DOHH2 (cell line): ENCODE data around the gene ITGAV.

Experiments
- EZH2phosphoT487 ChIP-seq: fragments of 200-600 bp; sonication (generic); IDR thresholded peaks from 2 replicates; pipeline ENCODE4 v1.6.1; 2017; ENCODE audit warnings: borderline replicate concordance, mild to moderate bottlenecking, antibody characterized with exemption, low read length, moderate library complexity, mixed read lengths
- TF ChIP-seq, protein P1 (sequence below): fragments of 200-600 bp; sonication (generic); IDR thresholded peaks from one replicate; pipeline ENCODE4 v1.5.1; 2014; ENCODE audit warnings: antibody characterized with exemption, mild to moderate bottlenecking, low read depth, low read length; ENCODE audit not compliant: poor library complexity, severe bottlenecking

DNA sequence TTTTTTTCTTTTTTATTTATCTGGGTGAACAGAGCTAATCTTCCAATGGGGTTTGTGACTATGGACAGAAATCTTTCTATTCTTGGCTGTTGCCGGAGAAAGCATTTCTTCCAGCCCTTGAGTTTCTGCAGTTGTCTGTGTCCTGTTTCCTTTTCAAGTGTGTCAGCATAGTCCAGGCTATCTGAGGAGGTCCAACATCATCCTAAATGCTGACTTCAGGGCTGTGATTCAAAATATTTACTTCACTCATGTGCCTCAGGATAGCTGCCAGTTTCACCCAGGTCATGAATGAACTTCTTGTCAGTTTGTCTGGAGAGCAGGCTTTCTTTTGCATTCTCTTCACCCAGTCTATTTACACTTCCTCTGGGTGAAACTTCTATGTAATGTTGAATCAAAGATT lies 27.9 kb downstream of the ITGAV start:
- TF ChIP-seq, protein P1, sequence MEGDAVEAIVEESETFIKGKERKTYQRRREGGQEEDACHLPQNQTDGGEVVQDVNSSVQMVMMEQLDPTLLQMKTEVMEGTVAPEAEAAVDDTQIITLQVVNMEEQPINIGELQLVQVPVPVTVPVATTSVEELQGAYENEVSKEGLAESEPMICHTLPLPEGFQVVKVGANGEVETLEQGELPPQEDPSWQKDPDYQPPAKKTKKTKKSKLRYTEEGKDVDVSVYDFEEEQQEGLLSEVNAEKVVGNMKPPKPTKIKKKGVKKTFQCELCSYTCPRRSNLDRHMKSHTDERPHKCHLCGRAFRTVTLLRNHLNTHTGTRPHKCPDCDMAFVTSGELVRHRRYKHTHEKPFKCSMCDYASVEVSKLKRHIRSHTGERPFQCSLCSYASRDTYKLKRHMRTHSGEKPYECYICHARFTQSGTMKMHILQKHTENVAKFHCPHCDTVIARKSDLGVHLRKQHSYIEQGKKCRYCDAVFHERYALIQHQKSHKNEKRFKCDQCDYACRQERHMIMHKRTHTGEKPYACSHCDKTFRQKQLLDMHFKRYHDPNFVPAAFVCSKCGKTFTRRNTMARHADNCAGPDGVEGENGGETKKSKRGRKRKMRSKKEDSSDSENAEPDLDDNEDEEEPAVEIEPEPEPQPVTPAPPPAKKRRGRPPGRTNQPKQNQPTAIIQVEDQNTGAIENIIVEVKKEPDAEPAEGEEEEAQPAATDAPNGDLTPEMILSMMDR: no peak
- no peak for TF ChIP-seq EZH2phosphoT487
